NCI-H524 treated with DMSO at 0.1 percent for 48 hours (cell line): Measurements from ENCODE around the gene VAT1L.
"Not testable (repeated sequence)": the region's sequence is repeated elsewhere in the genome, so short reads cannot be mapped to it uniquely, and the experiment has no call there.

Experiments used
- DNase-seq: peaks from one replicate; lab custom pipeline; 2025; lab: John Stamatoyannopoulos, UW

VAT1L gene

DNA sequence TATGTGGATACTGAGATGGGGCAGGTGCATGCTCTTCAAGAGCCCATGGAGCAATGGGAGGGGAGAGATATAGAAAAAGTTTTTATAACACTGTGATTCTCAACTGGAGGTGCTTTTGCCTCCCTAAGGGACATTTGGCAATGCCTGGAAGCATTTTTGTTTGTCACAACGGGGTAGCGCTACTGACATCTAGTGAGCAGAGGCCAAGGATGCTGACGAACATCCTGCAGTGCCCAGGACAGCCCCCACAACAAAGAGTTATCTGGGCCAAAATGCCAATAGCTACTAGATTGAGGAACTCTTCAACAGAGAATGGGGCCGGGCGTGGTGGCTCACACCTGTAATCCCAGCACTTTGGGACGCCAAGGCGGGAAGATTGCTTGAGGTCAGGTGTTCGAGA, 166.8 kb downstream of the VAT1L start:
- DNase-seq: no peak

DNA sequence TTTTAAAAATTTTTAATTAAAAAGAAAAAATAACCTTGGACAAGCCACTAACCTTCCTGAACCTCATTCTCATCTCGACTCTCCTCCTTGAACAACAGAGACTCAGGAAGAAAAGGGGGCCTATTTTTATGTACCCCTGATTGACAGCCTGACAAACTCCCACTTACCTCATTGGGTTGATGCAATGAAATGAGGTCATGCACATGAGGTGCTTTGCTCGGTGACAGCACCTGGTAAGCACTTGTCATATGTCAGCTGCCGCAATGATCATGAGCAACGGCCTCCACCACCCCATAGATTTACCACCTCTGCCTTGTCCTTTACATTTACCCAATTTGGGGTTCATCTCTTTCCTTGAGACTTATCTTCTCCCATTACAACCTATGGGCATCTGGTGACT, 167.9 kb downstream of the VAT1L start:
- no peak for DNase-seq

DNA sequence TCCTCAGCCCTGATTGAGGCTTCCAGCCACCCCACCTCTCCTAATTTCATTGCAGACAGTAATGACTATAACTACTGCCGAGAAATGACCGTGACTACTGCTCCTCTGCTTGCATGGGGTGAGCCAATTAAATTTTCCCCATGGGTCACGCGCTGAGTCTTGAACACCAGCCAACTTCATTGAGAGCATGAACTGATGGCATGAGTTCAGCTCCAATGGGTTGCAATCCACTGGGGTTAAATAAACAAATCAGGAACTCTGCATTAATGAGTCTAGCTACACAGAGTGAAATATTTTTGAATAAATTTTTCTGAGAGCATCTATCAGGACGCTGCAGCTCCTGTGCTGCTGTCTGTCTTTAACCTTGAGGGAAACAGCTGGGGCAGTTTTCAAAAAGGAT, 172.4 kb downstream of the VAT1L start:
- no peak for DNase-seq

DNA sequence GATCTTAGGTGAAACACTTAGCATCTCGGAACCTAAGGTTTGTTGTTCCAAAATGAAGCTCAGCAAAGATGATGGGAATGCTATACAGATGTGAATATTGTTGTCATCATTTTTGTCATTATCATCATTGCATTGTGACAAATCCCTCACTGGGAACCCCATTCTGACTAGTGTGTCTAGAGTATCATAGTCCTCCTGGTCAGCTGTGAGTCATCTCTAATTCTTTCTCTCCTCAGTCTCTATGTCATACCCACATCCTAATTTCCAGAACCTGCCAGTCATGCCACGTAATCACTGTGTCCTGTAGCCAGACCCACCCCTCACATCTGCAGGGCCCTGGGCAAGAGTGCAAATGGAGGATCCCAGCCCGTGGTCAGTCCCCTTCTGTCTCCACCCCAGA, 173.4 kb downstream of the VAT1L start:
- no peak for DNase-seq

DNA sequence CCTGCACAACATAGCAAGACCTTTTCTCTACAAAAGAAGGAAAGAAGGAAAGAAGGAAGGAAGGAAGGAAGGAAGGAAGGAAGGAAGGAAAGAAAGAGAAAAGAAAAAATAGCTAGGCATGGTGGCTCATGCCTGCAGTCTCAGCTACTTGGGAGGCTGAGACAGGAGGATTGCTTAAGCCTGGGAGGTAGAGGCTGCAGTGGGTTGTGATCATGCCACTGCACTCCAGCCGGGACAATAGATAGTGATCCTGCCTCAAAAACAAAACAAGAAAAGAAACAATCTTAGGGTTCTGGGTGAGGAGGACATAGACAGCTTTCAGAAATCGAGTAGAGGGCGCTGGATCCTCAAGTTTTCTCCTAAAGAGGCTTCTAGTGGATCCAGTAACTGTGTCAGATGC, 174.3 kb downstream of the VAT1L start:
- DNase-seq: no peak

DNA sequence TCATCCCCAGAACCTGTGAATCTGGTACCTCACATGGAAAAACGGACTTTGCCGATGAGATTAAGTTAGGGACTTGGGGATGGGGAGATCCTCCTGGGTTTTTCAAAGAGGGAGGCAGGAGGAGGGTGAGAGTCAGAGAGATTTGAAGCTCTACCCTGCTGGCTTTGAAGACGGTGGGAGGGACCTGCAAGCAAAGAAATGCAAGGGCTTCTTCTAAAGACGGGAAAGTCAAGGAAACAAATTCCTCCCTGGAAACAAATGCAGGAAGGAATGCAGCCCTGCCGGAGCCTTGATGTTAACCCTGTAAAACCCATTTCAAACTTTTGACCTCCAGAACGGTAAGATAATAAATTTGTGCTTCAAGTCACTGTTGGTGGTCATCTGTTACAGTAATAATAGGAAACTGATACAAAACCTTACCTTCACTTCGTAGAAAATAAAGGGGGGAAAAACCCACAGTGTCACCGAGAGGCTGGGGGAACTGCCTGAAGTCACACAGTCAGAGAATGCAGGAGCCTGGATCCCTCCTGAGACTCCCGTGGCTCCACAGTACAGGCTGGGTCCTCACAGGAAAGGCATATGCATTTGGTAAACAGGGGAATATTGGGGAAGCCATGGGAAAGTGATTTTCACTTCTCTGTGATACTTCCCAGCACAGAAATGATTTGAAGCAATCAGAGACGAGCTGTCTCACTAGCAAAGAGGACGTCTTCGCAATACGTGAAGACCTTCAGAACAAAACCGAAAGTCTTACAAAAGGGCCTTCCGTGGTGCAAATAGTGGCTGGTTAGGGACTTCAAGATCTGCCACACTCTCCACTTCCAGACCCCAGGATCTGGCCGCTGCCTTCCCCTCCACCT, 175.1 kb downstream of the VAT1L start:
- no peak for DNase-seq

DNA sequence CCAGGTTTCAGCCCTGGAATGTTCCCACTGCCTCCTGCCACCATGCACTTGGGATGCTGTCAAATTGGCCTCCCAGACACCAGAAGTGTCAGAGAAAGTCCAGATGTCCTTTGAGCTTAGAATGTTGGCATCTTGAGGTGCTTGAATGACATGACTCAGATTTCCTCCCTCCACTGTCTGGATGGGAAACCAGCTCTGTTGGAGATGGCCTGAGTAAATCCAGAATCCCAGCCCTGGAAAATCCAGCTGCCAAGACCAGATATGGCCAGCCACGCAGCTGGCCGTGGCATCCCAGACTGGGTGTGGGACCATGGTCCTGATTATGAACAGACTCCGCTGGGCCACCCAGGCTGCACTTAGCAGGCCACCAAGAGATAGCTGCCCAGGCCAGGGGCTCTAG, 177.0 kb downstream of the VAT1L start:
- DNase-seq: no peak

DNA sequence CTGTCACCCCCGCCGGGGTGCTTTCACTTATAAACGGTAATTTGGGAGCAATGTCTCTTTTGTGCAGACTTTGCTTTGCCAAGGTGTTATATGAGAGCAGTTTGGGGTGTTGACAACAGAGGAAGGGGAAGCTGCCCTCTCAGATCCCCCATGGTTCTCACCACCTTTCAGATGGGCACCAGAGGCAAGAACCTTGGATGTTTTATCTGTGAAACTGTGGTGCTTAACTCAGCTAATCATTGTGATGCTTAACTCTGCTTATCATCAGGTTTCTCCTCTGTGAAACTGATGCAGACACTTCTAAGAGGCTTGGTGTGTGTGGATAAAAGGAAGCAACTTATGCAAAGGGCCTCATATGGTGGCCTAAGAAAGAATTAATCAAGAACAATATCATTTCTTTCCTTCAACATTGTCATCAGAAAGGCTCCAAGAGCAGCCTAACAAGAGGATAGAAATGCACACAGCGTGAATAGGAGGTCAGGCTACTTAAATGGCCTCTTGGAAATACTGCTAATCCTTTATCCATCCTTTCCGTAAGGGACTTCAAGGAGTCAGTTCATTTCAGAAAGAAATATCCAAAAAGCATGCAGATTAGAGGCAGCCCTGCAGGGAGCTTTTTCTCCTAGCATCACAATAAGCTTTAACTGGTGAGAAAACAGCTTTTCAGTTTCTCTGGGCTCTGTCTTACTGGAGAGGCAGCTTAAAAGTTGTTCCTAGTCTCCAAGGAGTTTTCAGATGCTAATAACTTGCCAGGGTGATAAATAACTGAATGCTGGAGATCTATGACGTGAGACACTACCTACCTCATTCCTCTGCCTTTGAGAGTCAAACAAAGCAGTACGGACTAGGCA, 178.9 kb downstream of the VAT1L start:
- no peak for DNase-seq

DNA sequence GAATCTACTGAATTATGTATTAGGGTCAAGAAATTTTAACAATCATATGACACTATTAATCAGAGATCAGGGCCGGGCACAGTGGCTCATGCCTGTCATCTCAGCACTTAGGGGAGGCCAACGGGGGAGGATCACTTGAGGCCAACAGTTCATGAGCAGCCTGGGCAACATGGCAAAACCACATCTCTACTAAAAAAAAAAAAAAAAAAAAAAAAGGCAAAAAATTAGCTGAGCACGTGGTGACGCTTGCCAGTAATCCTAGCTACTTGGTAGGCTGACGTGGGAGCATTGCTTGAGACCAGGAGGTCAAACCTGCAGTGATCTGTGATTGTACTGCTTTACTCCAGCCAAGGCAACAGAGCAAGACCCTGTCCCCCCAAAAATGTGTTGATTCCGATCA, 181.5 kb downstream of the VAT1L start:
- no peak for DNase-seq

DNA sequence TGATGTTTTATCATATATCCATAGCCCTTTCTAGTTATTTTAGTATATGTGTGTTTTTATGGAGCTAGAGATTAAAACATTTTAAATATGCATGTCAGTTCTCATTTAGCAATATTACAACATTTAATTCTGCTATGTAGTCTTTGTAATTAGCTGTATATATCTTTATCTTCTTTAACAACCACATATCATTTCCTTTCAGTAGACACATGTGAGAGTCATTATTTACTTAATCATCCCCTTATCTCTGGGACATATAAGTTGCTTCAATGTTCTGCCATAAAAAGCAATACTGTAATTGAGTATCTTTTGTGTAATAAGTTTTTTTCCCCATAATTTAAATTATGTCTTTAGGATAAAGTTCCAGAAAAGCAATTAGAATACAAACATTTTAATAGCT, 182.0 kb downstream of the VAT1L start:
- no peak for DNase-seq

DNA sequence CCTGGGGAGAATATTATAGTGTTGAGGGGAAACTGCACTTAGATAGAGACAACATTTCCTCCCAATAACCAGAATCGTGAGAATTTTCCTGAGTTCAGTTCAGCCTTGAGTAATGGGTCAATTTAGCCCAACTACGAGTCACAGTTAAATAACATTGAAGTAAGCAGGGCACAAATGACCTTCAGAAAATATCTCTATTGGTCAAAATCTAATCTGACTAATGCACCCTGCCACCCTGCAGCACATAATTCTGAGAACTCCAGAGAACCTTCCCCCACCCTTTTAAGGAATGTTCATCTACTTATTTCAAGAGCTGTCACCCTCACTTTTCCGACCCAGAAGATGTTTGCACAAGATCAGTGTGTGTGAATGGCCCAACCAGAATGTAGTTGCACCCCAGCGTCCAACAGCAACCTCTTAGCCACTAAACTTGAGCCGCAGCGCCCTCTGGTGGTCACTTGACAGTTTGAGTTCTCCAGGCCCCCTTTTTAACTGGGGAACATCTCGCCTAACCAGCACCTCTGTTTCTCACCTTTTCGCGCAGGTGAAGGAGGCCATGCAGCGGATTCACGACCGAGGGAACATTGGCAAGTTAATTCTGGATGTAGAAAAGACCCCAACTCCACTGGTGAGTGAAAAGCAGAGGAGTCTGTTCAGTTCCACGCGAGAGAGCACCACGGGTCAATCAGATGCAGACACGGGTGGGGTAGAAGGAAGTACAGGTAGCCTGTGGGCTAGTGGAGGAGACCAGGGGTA, 183.1 kb downstream of the VAT1L start:
- DNase-seq: no peak

DNA sequence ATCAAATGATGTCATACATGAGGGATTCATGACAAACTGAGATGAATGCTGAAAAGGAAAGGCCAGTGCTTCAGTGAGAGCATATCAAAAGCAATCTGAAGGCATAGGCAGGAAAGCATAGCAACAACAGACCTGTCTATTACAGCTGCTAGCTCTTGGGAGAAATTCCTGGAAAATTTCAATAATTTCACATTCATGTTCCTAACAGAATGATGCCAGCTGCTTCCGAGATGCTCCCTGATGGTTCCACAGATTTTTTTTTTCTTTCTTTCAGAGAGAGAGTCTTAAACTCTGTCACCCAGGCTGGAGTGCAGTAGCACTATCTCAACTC, 183.7 kb downstream of the VAT1L start:
- DNase-seq: no peak

DNA sequence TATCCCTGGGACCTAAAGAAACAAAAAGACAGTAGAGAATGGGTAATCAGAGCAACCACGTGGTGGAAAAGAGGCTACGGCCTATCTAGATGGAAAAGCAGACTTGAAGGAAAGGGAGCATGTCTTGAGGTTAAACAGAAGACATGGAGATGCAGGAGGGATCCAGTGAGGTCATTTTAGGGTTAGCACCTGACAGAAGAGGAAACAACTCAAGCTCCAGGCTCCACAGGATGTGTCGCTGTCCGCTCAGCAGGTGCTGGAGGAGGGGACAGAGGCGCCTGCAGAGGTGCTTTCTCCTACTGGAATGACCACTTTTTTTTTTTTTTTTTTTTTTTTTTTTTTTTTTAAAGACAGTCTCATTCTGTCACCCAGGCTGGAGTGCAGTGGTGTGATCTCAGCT, 186.5 kb downstream of the VAT1L start:
- no peak for DNase-seq

DNA sequence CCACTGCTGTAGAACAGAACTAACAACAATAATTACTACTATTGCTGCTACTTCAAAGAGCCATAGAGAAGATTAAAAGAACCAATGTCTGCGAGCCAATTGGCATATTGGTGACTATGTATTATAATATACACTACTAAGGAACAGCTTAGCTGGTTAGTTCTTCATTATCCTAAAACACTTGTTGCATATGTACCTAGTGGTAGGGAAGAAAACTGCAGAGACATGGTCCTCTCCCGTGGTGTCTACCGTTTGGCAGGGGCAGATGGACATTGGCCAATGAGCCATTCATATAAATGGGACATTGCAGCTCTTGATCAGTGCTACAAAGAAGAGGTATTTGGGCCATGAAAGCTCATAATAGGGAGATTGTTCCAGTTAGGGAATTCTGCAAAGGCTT, 187.6 kb downstream of the VAT1L start:
- no peak for DNase-seq

DNA sequence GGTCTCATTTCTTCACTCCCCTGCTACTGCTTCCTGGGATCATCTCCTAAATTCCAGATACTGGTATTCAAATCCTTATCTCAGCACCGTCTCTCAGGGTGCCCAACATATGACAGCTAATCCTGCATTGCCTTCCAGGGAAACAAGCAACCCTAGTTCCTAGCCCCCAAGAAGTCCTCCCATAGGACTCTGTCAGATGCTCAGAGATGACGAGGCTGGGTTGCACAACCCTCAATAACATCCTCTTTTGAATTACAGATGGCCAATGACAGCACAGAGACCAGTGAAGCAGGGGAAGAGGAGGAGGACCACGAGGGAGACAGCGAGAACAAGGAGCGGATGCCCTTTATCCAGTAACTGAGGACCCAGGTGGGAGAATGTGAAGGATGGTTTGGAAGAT, 189.0 kb downstream of the VAT1L start:
- no peak for DNase-seq

DNA sequence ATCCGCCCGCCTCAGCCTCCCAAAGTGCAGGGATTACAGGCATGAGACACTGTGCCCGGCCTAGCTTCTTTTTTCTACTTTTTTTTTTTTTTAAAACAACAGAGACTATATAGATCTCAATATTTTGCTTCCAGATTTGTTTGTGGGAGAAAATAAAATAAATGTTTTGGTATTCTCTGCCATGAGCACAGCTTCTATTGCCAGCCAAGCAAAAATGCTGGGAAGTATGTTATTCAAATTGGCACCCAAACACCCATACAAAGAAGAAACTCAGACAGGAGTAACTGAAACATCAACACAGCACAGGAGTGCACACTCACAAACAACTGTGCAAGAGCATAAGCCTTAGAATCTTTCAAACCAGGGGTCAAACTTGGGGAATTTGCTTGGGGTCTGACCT, 196.7 kb downstream of the VAT1L start:
- no peak for DNase-seq

DNA sequence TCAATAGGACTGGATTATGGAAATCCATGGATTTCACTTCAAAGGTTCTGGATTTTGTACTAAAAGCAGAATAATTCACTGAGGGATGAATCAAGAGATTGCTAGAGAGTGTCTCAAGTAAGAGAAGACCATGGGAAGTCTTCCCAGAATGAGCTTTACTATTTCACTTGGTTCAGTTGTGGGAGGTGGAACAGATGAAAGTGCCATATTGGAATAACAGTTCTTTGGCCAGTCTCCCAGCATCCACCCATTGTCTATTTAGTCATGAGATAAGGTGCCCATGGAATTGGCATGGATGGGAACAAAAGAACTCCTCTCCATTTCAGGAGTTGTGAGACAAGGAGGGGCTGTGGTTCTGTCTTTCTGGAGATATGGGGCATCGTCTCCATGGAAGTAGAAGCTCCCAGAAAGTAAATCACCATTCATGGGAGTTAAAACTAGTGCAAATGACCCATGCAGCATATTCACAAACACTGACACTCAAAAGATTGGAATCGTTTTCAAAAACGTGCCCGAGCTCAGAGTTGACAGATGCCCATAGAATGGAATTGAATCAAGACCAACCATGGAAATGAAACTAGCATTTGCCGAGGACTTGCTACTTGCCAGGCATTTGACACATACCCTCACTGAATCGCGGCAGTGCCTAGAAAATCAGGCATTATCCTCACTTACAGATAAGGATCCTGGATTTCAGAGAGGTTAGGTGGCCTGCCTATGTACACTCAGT, 197.8 kb downstream of the VAT1L start:
- no peak for DNase-seq

DNA sequence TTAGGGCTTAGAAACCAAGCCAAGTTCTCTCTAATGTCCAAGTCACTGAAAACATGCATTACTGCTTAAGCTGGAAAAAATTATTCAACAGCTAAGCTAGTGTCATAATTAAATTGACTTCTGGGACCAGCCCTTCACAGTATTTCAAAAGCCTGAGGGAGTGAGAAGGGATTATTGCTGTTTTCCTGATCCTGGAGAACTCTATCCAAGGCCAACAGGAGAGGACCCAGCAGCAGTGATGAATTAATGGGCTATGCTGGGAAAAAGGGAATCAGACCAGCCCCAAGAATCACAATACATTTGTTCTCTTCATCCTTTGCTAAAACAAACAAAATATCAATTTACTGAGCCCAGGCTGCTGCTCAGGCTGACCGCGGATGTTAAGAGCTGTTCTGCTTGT, 199.4 kb downstream of the VAT1L start:
- DNase-seq: no peak

DNA sequence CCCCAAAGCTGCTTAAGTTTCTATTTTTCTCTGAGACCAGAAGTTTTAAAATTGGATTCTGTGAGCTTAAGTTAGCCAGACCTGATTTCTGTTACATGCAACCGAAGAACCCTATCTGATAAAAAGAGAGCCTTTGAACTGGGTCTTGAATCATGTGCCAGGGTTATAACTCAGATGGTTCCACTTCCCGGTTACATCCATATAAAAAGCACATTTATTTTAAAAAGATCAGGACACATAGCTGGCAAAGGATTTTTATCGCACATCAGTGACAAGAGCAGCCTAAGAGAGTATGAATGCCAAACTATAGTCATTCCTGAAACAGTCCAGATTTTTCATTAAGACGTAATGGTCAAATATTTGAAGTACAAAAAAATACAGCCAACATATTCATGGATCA, 201.5 kb downstream of the VAT1L start:
- no peak for DNase-seq

DNA sequence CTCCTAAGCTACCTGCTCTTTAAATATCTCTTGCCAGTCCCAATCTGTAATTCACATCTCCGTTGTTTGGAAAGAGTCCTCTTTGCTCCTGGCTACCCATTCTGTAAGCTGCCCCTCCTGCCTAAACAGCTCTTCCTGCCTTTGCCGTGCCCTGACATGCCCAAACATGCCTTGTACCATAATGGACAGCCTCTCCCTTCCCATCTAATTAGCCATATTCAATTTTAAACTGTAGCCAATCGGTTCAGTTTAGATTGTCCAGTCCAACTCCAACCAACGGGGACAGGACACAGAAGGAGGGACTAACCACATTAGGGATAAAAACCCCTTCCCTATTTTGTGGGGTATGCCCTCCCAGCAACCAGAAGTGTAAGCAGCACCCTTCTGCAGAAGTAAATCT, 203.3 kb downstream of the VAT1L start:
- DNase-seq: no peak

DNA sequence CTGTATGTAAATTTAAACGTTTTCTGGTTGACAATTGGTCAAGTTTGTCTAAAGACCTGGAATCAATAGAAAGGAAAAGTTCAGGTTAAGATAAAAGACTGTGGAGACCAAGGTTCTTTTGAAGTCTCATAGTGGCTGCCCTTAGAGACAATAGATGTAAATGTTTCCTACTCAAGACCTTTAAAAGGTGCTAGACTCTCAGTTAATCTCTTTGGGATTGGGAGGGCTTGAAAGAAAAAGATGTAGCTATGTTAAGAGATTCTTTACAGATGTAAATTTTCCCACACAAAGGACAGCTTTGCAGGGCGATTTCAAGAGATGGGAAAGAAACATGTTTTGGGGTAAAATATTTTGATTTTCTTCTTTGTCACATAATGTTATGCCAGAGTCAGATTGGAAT, 204.0 kb downstream of the VAT1L start:
- not testable (repeated sequence) for DNase-seq
